Keratinocyte (primary cell): ENCODE measurements around the gene TRIM63.

Experiments used
- EZH2 ChIP-seq: IDR thresholded peaks from one replicate; pipeline ENCODE4 v1.6.1; 2012; ENCODE audit warnings: inconsistent platforms, mild to moderate bottlenecking, low read length, moderate library complexity
- TF ChIP-seq, protein P1 (sequence below), 3 experiments: IDR thresholded peaks in 1 of 3; conservative IDR thresholded peaks in 1 of 3; optimal IDR thresholded peaks in 1 of 3; 2 replicates in 2 of 3; 3 replicates in 1 of 3; pipeline versions ENCODE3 to v1.5.1; 2011; ENCODE audit warnings: low read length in 3 of 3, mild to moderate bottlenecking in 3 of 3, moderate library complexity in 2 of 3, control low read depth in 1 of 3, inconsistent platforms in 1 of 3; ENCODE audit not compliant: insufficient read depth in 2 of 3; ENCODE audit errors: extremely low read depth in 1 of 3

DNA sequence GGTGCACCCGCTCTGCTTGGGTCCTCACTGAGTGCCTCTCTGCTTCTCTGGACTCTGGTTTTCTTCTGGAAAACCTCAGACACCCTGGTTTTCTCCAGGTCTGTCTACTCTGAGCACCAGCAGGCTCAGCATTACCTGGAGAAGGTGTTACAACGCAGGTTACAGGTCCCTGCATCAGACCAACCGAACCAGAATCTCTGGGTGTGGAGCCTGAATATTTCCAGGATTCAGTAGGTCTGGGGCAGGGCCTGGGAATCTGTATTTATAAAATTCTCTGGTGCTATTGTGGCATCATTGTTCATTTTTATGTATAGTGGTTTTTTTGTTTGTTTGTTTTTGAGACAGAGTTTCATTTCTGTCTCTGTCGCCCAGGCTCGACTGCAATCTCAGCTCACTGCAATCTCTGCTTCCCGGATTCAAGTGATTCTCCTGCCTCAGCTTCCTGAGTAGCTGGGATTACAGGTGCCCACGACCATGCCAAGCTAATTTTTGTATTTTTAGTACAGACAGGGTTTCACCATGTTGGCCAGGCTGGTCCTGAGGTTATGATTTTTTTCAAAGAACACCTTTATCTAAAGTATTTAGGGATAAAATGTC is 20.1 kb downstream of the TRIM63 start:
- TF ChIP-seq, protein P1, sequence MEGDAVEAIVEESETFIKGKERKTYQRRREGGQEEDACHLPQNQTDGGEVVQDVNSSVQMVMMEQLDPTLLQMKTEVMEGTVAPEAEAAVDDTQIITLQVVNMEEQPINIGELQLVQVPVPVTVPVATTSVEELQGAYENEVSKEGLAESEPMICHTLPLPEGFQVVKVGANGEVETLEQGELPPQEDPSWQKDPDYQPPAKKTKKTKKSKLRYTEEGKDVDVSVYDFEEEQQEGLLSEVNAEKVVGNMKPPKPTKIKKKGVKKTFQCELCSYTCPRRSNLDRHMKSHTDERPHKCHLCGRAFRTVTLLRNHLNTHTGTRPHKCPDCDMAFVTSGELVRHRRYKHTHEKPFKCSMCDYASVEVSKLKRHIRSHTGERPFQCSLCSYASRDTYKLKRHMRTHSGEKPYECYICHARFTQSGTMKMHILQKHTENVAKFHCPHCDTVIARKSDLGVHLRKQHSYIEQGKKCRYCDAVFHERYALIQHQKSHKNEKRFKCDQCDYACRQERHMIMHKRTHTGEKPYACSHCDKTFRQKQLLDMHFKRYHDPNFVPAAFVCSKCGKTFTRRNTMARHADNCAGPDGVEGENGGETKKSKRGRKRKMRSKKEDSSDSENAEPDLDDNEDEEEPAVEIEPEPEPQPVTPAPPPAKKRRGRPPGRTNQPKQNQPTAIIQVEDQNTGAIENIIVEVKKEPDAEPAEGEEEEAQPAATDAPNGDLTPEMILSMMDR (optimal IDR thresholded peaks at IDR 0.05 in 1 of 3, IDR thresholded peaks at IDR 0.05 in 1 of 3, conservative IDR thresholded peaks at IDR 0.05 in 1 of 3; ENCODE audit: extremely low read depth in 1 of 3, insufficient read depth in 2 of 3, low read length in 3 of 3) = no peak
- TF ChIP-seq EZH2 = no peak
